ENCODE measurements around the gene ZSWIM8. TPM values are rescaled to one million over a fixed set of nuclear protein-coding genes. Genes with fewer than 3 reads are reported as not detected.
A peak's percentile ranks its signal among the peaks of the same experiment; 100 is the strongest.

The ZSWIM8 gene
- total and polyA plus RNA-seq, 10 of the 15 experiments (the other 5 are each of a cell fraction or from before 2014, with no cell fraction given) = 7.8 to 47.1 (median 23.6) TPM

DNA sequence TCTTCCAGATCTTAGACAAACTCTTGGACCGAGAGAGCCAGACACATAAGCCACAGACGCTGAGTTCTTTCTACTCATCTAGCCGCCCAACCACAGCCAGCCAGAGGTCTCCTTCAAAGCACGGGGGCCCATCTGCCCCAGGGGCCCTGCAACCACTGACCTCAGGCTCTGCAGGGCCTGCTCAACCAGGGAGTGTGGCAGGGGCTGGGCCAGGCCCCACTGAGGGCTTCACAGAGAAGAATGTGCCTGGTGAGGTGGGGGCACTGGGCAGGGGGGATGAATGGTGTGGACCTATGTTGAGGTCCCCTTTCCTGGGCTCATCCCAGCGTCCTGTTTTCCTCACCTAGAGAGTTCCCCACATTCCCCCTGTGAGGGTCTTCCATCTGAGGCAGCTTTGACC lies 11.4 kb downstream of the ZSWIM8 start:
- ChIA-PET CTCF (no interaction called here), SMC1A (ENCODE audit: uncharacterized antibody, unreplicated experiment) (no interaction called here), RAD21 (ENCODE audit: unreplicated experiment) (no interaction called here), POLR2A (no interaction called here)
- no peaks in the 10 kb centered on the region for H3K9me3 ChIP-seq (replicated peaks; ENCODE audit: control insufficient read depth, insufficient read depth, low read length)
- H3K27me3 ChIP-seq (replicated peaks in 1 of 2; ENCODE audit: control insufficient read depth in 2 of 2, insufficient read depth in 2 of 2, low read length in 1 of 2) = no peaks in the 10 kb centered on the region
- ATAC-seq (no peak; the same call in 2 of the 3 replicates), DNase-seq (ENCODE audit: low read depth, low spot score) (no peak), FAIRE-seq (no peak)
- in situ Hi-C loops (cut with MboI) = no loop called here
- H2AFZ ChIP-seq (ENCODE audit: control insufficient read depth, low read depth, low read length) = no peak overlapping the region
- no peak overlapping the region for H3K27ac ChIP-seq (ENCODE audit: control insufficient read depth, insufficient read depth)
- no peak overlapping the region for H3K4me2 ChIP-seq (ENCODE audit: control insufficient read depth, insufficient read depth)
- no peaks in the 10 kb centered on the region for H4K20me1 ChIP-seq (ENCODE audit: control insufficient read depth, insufficient read depth)
- no peak overlapping the region for H3K4me3 ChIP-seq
- intact Hi-C loops (cut with micrococcal nuclease; ENCODE audit: unreplicated experiment) = no loop called here
- no peaks in the 10 kb centered on the region for H3K79me2 ChIP-seq (ENCODE audit: control insufficient read depth, insufficient read depth, low read length)
- TF ChIP-seq SREBF1 (IDR thresholded peaks at IDR 0.05; ENCODE audit: low read length) (no peak), POLR2A (IDR thresholded peaks at IDR 0.05; ENCODE audit: low read depth, low read length) (peak; percentile 34; the same call in 1 of the 2 replicates), CBX3 (IDR thresholded peaks at IDR 0.05; ENCODE audit: borderline replicate concordance, low read depth) (no peak)
- peaks cover 18 to 26% of the 10 kb centered on the region in 2 experiments for H3K36me3 ChIP-seq (ENCODE audit: control insufficient read depth in 2 of 2, insufficient read depth in 2 of 2, low read length in 1 of 2)
- BruUV-seq (replicated peaks) = TSS peak; percentile 15
- no peaks in the 10 kb centered on the region for H3K4me1 ChIP-seq (ENCODE audit: control insufficient read depth, insufficient read depth, low read length)
- no peak overlapping the region for H3K9ac ChIP-seq (ENCODE audit: control insufficient read depth, insufficient read depth, low read length)
- WGBS (ENCODE audit: insufficient coverage, insufficient replicate concordance, low lambda C conversion rate, missing lambda C conversion rate) = 95% methylated on average over 5 of the region's 5 CpGs

DNA sequence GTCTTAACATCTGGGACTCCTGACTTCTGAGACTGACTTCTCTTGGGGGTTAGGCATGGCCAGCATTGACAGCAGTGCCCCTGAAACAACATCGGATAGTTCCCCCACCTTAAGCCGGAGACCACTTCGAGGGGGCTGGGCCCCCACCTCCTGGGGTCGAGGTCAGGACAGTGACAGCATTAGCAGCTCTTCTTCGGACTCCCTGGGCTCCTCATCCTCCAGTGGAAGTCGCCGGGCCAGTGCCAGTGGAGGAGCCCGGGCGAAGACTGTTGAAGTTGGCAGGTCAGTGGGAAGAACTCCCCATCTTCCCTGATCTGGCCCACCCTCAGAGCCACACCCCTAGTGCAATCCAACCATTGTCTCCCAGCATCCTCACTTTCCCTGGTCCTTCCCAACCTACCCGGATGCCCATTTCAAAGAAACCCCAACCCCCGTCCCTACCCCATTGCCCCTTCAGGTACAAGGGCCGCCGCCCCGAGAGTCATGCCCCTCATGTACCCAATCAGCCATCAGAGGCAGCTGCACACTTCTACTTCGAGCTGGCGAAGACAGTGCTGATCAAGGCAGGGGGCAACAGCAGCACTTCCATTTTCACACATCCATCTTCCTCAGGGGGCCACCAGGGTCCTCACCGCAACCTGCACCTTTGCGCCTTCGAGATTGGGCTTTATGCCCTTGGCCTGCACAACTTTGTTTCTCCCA lies 12.1 kb downstream of the ZSWIM8 start:
- Histone ChIP-seq H3K4me3 (no peak overlapping the region), H4K20me1 (ENCODE audit: control insufficient read depth, insufficient read depth) (no peaks in the 10 kb centered on the region), H3K79me2 (ENCODE audit: control insufficient read depth, insufficient read depth, low read length) (no peaks in the 10 kb centered on the region), H3K9ac (ENCODE audit: control insufficient read depth, insufficient read depth, low read length) (no peak overlapping the region), H3K27me3 (replicated peaks in 1 of 2; ENCODE audit: control insufficient read depth in 2 of 2, insufficient read depth in 2 of 2, low read length in 1 of 2) (no peaks in the 10 kb centered on the region), H2AFZ (ENCODE audit: control insufficient read depth, low read depth, low read length) (no peak overlapping the region), H3K4me1 (ENCODE audit: control insufficient read depth, insufficient read depth, low read length) (no peaks in the 10 kb centered on the region), H3K4me2 (ENCODE audit: control insufficient read depth, insufficient read depth) (no peak overlapping the region), H3K9me3 (replicated peaks; ENCODE audit: control insufficient read depth, insufficient read depth, low read length) (no peaks in the 10 kb centered on the region), H3K36me3 (ENCODE audit: control insufficient read depth in 2 of 2, insufficient read depth in 2 of 2, low read length in 1 of 2) (peaks cover 13 to 27% of the 10 kb centered on the region in 2 experiments), H3K27ac (ENCODE audit: control insufficient read depth, insufficient read depth) (no peak overlapping the region)
- BruUV-seq (replicated peaks) = no TSS peak
- DNase-seq (ENCODE audit: low read depth, low spot score) = no peak
- CTCF ChIA-PET = no interaction called here
- RAD21 ChIA-PET (ENCODE audit: unreplicated experiment) = no interaction called here
- SMC1A ChIA-PET (ENCODE audit: uncharacterized antibody, unreplicated experiment) = interaction anchor here (0.6 kb wide), 1 partner anchor 149 kb away, joined by 3 read pairs; no protein-coding TSS in a partner anchor
- in situ Hi-C loops (cut with MboI) = no loop called here
- no peak for ATAC-seq
- intact Hi-C loops (cut with micrococcal nuclease; ENCODE audit: unreplicated experiment) = no loop called here
- FAIRE-seq = no peak
- POLR2A ChIA-PET = no interaction called here
- TF ChIP-seq POLR2AphosphoS5 (IDR thresholded peaks at IDR 0.05; ENCODE audit: low read length) (peak; percentile 58; the same call in 1 of the 2 replicates), HDGF (IDR thresholded peaks at IDR 0.05) (no peak)
- WGBS (ENCODE audit: insufficient coverage, insufficient replicate concordance, low lambda C conversion rate, missing lambda C conversion rate) = 96% methylated on average over 19 of the region's 19 CpGs

Measured in GM12878 (cell line).